ENCODE results near the gene ZBTB7C. TPM values are rescaled to one million over a fixed set of nuclear protein-coding genes. Genes with fewer than 3 reads are reported as not detected.

The ZBTB7C gene
- total and polyA plus RNA-seq, 2 of the 8 experiments (the other 6 are each of a cell fraction or from before 2014, with no cell fraction given): 0.15 to 0.45 TPM

DNA sequence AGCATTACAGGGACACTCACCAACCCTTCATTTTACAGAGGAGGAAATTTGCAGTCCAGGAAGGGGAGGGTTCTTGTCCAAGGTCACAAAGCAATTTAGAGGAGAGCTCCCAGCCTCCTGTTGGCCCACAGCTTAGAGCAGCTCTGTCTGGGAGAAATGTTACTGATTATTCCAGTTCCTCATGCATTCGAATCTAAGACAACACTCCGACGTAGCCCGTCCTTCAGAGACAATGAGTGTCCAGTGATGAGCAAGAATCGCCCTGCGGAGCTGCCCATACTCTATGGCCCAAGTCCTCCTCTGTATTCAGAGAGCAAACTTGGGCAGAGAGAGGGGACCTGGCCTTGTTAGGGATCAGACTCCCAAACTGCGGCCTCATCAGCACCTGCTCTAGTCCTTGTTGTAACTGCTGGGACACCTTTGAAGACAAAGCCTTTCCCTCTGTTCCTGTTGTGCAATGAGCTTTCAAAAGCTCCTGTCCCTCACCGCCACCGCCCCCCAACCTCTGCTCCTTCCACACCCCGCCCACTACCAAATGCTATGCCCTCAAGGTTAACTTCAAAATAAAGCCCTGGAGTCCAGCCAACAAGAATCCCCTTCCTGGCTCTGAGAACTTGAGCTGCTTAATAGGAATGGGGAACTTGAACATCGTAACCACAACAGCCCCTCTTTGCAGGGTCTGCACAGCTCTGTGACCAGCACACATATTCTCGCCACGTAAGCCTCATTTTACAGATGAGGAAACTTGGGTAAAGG lies 243.9 kb downstream of the ZBTB7C start:
- Histone ChIP-seq H2BK5ac (ENCODE audit: low read depth, low read length) (no peak overlapping the region), H2BK120ac (replicated peaks; ENCODE audit: low read depth, low read length) (no peak overlapping the region), H3K36me3 (ENCODE audit: control insufficient read depth in 2 of 4, insufficient read depth in 4 of 4, low read length in 3 of 4) (no peaks in the 10 kb centered on the region), H3K79me2 (ENCODE audit: control insufficient read depth in 1 of 2, insufficient read depth in 2 of 2, low read length in 2 of 2) (no peaks in the 10 kb centered on the region), H3K4me2 (ENCODE audit: insufficient read depth in 1 of 2, low read depth in 2 of 2, low read length in 2 of 2) (no peak overlapping the region), H2AFZ (ENCODE audit: low read length) (no peak overlapping the region), H4K91ac (replicated peaks; ENCODE audit: insufficient read length, low read length) (no peak overlapping the region), H3K14ac (ENCODE audit: insufficient read length) (no peak overlapping the region), H3K27me3 (replicated peaks in 1 of 4; ENCODE audit: control insufficient read depth in 3 of 4, extremely low read depth in 1 of 4, insufficient read depth in 3 of 4, low read length in 3 of 4) (peaks cover 0 to 13% (median 6%) of the 10 kb centered on the region in 4 experiments; a peak in 6 of 7 replicates), H3K4me3 (ENCODE audit: extremely low read depth in 1 of 4, insufficient read depth in 2 of 4, low read depth in 3 of 4, low read length in 4 of 4) (no peak overlapping the region), H3K4ac (replicated peaks; ENCODE audit: insufficient read length, low read depth, low read length) (no peak overlapping the region), H2AK5ac (ENCODE audit: low read depth, low read length) (no peak overlapping the region), H3K79me1 (ENCODE audit: low read depth, low read length) (no peaks in the 10 kb centered on the region), H3K4me1 (replicated peaks in 1 of 4; ENCODE audit: control insufficient read depth in 3 of 4, insufficient read depth in 4 of 4, low read length in 3 of 4) (peaks cover 2 to 15% (median 7%) of the 10 kb centered on the region in 4 experiments), H4K5ac (ENCODE audit: insufficient read length, low read depth, low read length) (no peak overlapping the region), H4K20me1 (replicated peaks in 1 of 2; ENCODE audit: control insufficient read depth in 1 of 2, insufficient read depth in 2 of 2, low read length in 2 of 2) (no peaks in the 10 kb centered on the region), H2BK15ac (ENCODE audit: low read length) (no peak overlapping the region), H3K56ac (replicated peaks; ENCODE audit: insufficient read length, low read depth, low read length) (no peak overlapping the region), H2BK20ac (ENCODE audit: low read length) (no peak overlapping the region), H3K23ac (ENCODE audit: insufficient read length) (no peak overlapping the region), H3K27ac (ENCODE audit: low read depth, low read length) (no peak overlapping the region), H4K8ac (ENCODE audit: extremely low read depth, insufficient read depth, low read length) (no peak overlapping the region), H3K23me2 (ENCODE audit: low read depth, low read length) (peaks cover 3% of the 10 kb centered on the region; the same call in 1 of the 2 replicates), H3K9ac (replicated peaks in 1 of 4; ENCODE audit: extremely low read depth in 1 of 4, low read depth in 3 of 4, low read length in 3 of 4) (no peak overlapping the region), H3K18ac (ENCODE audit: extremely low read depth, low read length) (no peak overlapping the region), H2BK12ac (ENCODE audit: low read depth, low read length) (no peak overlapping the region), H3K9me3 (ENCODE audit: insufficient read depth in 2 of 2, low read depth in 1 of 2, low read length in 1 of 2) (no peaks in the 10 kb centered on the region)
- POLR2A ChIA-PET (ENCODE audit: partially characterized antibody): interaction anchor here (0.8 kb wide), 1 partner anchor 134 kb away, joined by 3 read pairs; no protein-coding TSS in a partner anchor
- CTCF ChIA-PET (ENCODE audit: partially characterized antibody): interaction anchor here (0.7 to 4.7 kb wide), 11 partner anchors 9 to 411 kb away, joined by 3 to 17 read pairs (median 3); no protein-coding TSS in a partner anchor
- FAIRE-seq (no peak), DNase-seq (ENCODE audit: low read depth in 1 of 2, low spot score in 2 of 2) (no peak)
- WGBS, 2 experiments (ENCODE audit: extremely low coverage in 1 of 2, insufficient coverage in 1 of 2, insufficient read length in 1 of 2, insufficient replicate concordance in 2 of 2, low coverage in 1 of 2, low lambda C conversion rate in 2 of 2, missing lambda C conversion rate in 1 of 2): 89% methylated on average over 12 of the region's 13 CpGs; no CpG with 5 or more reads in 1 of the 2 experiments
- no peak for TF ChIP-seq FOSL1 (IDR thresholded peaks at IDR 0.05; ENCODE audit: insufficient read depth, low read depth, low read length)
- TF ChIP-seq CEBPB (IDR thresholded peaks at IDR 0.05; ENCODE audit: low read depth, low read length): 0 out of 2 replicates have a peak, but pooled peaks have one; percentile 9
- TF ChIP-seq MAFK (IDR thresholded peaks at IDR 0.05; ENCODE audit: low read depth, low read length): no peak
